ENCODE results near the gene ENO2.
A peak's percentile ranks its signal among the peaks of the same experiment; 100 is the strongest.

Gene ENO2

DNA sequence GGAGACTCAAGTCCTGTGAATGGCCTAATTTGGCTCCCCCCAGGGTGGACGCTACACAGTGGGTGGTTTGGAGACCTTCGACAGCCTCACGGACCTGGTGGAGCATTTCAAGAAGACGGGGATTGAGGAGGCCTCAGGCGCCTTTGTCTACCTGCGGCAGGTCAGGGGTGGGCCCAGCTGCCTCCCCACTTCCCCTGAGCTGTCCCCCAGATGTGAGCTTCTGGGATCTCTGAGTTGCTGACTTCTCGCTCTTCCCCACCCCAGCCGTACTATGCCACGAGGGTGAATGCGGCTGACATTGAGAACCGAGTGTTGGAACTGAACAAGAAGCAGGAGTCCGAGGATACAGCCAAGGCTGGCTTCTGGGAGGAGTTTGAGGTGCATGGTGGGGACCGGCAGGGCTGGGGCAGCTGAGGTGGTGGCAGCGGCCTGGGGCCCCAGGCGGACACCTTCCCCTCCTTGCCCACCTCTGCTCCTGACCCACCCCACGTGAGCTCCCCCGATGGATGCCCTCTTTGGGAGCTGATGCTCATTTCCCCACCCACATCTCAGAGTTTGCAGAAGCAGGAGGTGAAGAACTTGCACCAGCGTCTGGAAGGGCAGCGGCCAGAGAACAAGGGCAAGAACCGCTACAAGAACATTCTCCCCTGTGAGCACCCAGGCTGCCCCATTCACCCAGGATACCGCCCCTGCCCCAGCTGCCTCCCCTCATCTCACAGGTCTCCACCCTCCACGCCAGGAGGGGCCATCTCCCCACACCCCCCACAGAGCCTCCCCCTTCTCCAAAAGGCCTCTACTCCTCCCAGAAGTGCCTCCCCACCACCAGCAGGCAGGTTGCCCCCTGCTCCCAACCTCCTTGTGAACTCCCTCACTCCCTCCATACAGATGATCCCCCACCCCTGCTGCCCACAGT, 41.0 kb downstream of the ENO2 start:
- TF ChIP-seq POLR2AphosphoS5 (IDR thresholded peaks at IDR 0.05; ENCODE audit: low read depth): no peak; the same call in 1 of the 2 replicates
- TF ChIP-seq SPI1 (IDR thresholded peaks at IDR 0.05; ENCODE audit: borderline replicate concordance, low read depth): no peak
- TF ChIP-seq REST (IDR thresholded peaks at IDR 0.05; ENCODE audit: insufficient replicate concordance, low read depth): no peak
- no peak for TF ChIP-seq GABPA (IDR thresholded peaks at IDR 0.05; ENCODE audit: low read depth)
- TF ChIP-seq, protein P1, sequence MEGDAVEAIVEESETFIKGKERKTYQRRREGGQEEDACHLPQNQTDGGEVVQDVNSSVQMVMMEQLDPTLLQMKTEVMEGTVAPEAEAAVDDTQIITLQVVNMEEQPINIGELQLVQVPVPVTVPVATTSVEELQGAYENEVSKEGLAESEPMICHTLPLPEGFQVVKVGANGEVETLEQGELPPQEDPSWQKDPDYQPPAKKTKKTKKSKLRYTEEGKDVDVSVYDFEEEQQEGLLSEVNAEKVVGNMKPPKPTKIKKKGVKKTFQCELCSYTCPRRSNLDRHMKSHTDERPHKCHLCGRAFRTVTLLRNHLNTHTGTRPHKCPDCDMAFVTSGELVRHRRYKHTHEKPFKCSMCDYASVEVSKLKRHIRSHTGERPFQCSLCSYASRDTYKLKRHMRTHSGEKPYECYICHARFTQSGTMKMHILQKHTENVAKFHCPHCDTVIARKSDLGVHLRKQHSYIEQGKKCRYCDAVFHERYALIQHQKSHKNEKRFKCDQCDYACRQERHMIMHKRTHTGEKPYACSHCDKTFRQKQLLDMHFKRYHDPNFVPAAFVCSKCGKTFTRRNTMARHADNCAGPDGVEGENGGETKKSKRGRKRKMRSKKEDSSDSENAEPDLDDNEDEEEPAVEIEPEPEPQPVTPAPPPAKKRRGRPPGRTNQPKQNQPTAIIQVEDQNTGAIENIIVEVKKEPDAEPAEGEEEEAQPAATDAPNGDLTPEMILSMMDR (IDR thresholded peaks at IDR 0.05; ENCODE audit: insufficient read depth, low read length): no peak
- DNase-seq (ENCODE audit: low read depth in 1 of 2, low spot score in 1 of 2): no peak
- no peaks in the 10 kb centered on the region for H3K27me3 ChIP-seq (ENCODE audit: insufficient read depth, poor library complexity, severe bottlenecking)
- peak overlapping the region; percentile 99 for H3K27ac ChIP-seq (replicated peaks)
- peak overlapping the region; percentile 80 for H3K4me3 ChIP-seq (replicated peaks; ENCODE audit: insufficient read depth, low read length)

GRCh38 chr12:6956021-6956727, 41.8 kb downstream of the ENO2 start:
- TF ChIP-seq GABPA (IDR thresholded peaks at IDR 0.05; ENCODE audit: low read depth) (no peak), SPI1 (IDR thresholded peaks at IDR 0.05; ENCODE audit: borderline replicate concordance, low read depth) (no peak), POLR2AphosphoS5 (IDR thresholded peaks at IDR 0.05; ENCODE audit: low read depth) (peak; percentile 47)
- TF ChIP-seq, protein P1 (IDR thresholded peaks at IDR 0.05; ENCODE audit: insufficient read depth, low read length): no peak
- H3K27me3 ChIP-seq (ENCODE audit: insufficient read depth, poor library complexity, severe bottlenecking): no peaks in the 10 kb centered on the region
- peak overlapping the region; percentile 99 for H3K27ac ChIP-seq (replicated peaks)
- no peak for DNase-seq (ENCODE audit: low read depth in 1 of 2, low spot score in 1 of 2)
- peak overlapping the region; percentile 7; the same call in 1 of the 2 replicates for H3K4me3 ChIP-seq (replicated peaks; ENCODE audit: insufficient read depth, low read length)

DNA sequence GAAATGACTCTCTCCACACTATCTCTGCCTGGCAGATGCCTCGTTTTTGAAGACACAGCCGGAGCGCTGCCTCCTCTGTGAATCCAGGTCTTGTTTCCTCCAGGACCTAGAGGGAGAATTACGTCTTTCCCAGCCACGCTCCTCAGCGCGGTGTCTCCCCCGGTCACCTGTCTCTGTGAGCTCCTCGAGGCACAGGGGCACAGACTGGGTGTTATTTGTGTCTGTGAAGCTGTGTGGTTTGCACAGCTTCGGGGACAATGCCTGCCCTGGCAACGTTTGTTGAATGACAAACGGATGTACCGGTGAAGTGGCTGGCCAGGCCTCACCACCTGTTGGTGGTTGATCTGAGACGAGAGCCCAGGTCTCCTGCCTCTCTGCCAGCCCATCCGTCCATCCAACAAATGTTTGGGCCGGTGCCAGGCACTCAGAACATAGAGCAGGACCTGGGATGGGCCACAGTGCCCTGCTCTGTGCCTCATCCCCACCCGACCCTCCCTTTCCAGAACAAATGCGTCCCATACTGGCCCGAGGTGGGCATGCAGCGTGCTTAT, 42.8 kb downstream of the ENO2 start:
- no peak; the same call in 1 of the 2 replicates for TF ChIP-seq POLR2AphosphoS5 (IDR thresholded peaks at IDR 0.05; ENCODE audit: low read depth)
- TF ChIP-seq, protein P1 (IDR thresholded peaks at IDR 0.05; ENCODE audit: insufficient read depth, low read length): no peak
- no peak for TF ChIP-seq REST (IDR thresholded peaks at IDR 0.05; ENCODE audit: insufficient replicate concordance, low read depth)
- TF ChIP-seq GABPA (IDR thresholded peaks at IDR 0.05; ENCODE audit: low read depth): no peak
- TF ChIP-seq SPI1 (IDR thresholded peaks at IDR 0.05; ENCODE audit: borderline replicate concordance, low read depth): no peak
- Histone ChIP-seq H3K27me3 (ENCODE audit: insufficient read depth, poor library complexity, severe bottlenecking) (no peaks in the 10 kb centered on the region), H3K4me3 (replicated peaks; ENCODE audit: insufficient read depth, low read length) (peak overlapping the region; percentile 14; the same call in 1 of the 2 replicates), H3K27ac (replicated peaks) (peak overlapping the region; percentile 99)
- no peak for DNase-seq (ENCODE audit: low read depth in 1 of 2, low spot score in 1 of 2)
